GM18499 (cell line): Measurements from ENCODE around the gene LRRC63.

Experiments used
- ATAC-seq: cut with Tn5 transposase; IDR thresholded peaks from one replicate; pipeline ENCODE4 v1.9.1; 2021; ENCODE audit warnings: moderate number of reproducible peaks; ENCODE audit not compliant: insufficient read depth, unreplicated experiment

Gene LRRC63

GRCh38 chr13:46297361-46297811, 85.7 kb downstream of the LRRC63 start:
- ATAC-seq = no peak

GRCh38 chr13:46303742-46304385, 92.1 kb downstream of the LRRC63 start:
- ATAC-seq = no peak

- ATAC-seq = no peak
Measured at GRCh38 chr13:46304546-46304945, 92.8 kb downstream of the LRRC63 start.

GRCh38 chr13:46307554-46307953, 95.8 kb downstream of the LRRC63 start:
- no peak for ATAC-seq

GRCh38 chr13:46310066-46310465, 98.3 kb downstream of the LRRC63 start:
- no peak for ATAC-seq

- no peak for ATAC-seq
Measured at GRCh38 chr13:46311217-46311616, 99.5 kb downstream of the LRRC63 start.

GRCh38 chr13:46313024-46313423, 101.3 kb downstream of the LRRC63 start:
- no peak for ATAC-seq

GRCh38 chr13:46313432-46314257, 101.9 kb downstream of the LRRC63 start:
- no peak for ATAC-seq

GRCh38 chr13:46314587-46314986, 102.9 kb downstream of the LRRC63 start:
- no peak for ATAC-seq

- ATAC-seq = no peak
Measured at GRCh38 chr13:46315036-46315435, 103.3 kb downstream of the LRRC63 start.

GRCh38 chr13:46315491-46316075, 103.9 kb downstream of the LRRC63 start:
- ATAC-seq = no peak

- ATAC-seq = no peak
Measured at GRCh38 chr13:46317120-46317519, 105.4 kb downstream of the LRRC63 start.

- no peak for ATAC-seq
Measured at GRCh38 chr13:46318986-46319385, 107.3 kb downstream of the LRRC63 start.

GRCh38 chr13:46320406-46320805, 108.7 kb downstream of the LRRC63 start:
- ATAC-seq = no peak

- ATAC-seq = no peak
Measured at GRCh38 chr13:46320821-46321220, 109.1 kb downstream of the LRRC63 start.

GRCh38 chr13:46321494-46322225, 109.9 kb downstream of the LRRC63 start:
- ATAC-seq = no peak

GRCh38 chr13:46324976-46325375, 113.2 kb downstream of the LRRC63 start:
- ATAC-seq = no peak
